ENCODE data around the gene VIM.
"Not testable (repeated sequence)": the region's sequence is repeated elsewhere in the genome, so short reads cannot be mapped to it uniquely, and the experiment has no call there.

Gene VIM

GRCh38 chr10:17257466-17258321 is 29.7 kb downstream of the VIM start:
- DNase-seq, result peak; percentile 69

- no peak for DNase-seq
Observed at GRCh38 chr10:17262502-17262901, 34.5 kb downstream of the VIM start.

- DNase-seq, result no peak
Observed at GRCh38 chr10:17263580-17263979, 35.5 kb downstream of the VIM start.

GRCh38 chr10:17265468-17265867 is 37.4 kb downstream of the VIM start:
- DNase-seq, result no peak

GRCh38 chr10:17266549-17266948 is 38.5 kb downstream of the VIM start:
- not testable (repeated sequence) for DNase-seq

- no peak for DNase-seq
Observed at GRCh38 chr10:17272648-17273047, 44.6 kb downstream of the VIM start.

- DNase-seq, result no peak
Observed at GRCh38 chr10:17273403-17273802, 45.4 kb downstream of the VIM start.

GRCh38 chr10:17276756-17277424 is 48.8 kb downstream of the VIM start:
- no peak for DNase-seq

- DNase-seq, result no peak
Observed at GRCh38 chr10:17278607-17279240, 50.7 kb downstream of the VIM start.

- DNase-seq, result no peak
Observed at GRCh38 chr10:17282311-17282710, 54.3 kb downstream of the VIM start.

- DNase-seq, result no peak
Observed at GRCh38 chr10:17286562-17287550, 58.8 kb downstream of the VIM start.

All from RPMI8226 (cell line).